DMS 273 (cell line): Measurements from ENCODE around the gene FOXO3.

Source experiments
- DNase-seq: peaks from one replicate; lab custom pipeline; 2025; ENCODE audit not compliant: unreplicated experiment; lab: John Stamatoyannopoulos, UW

The FOXO3 gene

GRCh38 chr6:108555399-108556052, 5.2 kb upstream of the FOXO3 start:
- no peak for DNase-seq

GRCh38 chr6:108556250-108556649, 4.5 kb upstream of the FOXO3 start:
- no peak for DNase-seq

GRCh38 chr6:108556866-108557493, 3.7 kb upstream of the FOXO3 start:
- no peak for DNase-seq

GRCh38 chr6:108557494-108558371, 3.0 kb upstream of the FOXO3 start:
- DNase-seq, result peak; percentile 96

- peak; percentile 100 for DNase-seq
Observed at GRCh38 chr6:108558372-108559096, 2.2 kb upstream of the FOXO3 start.

GRCh38 chr6:108559097-108559883, 1.4 kb upstream of the FOXO3 start:
- peak; percentile 97 for DNase-seq

GRCh38 chr6:108559884-108560462, 744 bp upstream of the FOXO3 start:
- DNase-seq, result peak; percentile 92

- DNase-seq, result peak; percentile 24
Observed at GRCh38 chr6:108561309-108561647, 561 bp downstream of the FOXO3 start.

- DNase-seq, result peak; percentile 65
Observed at GRCh38 chr6:108561742-108562502, 1.2 kb downstream of the FOXO3 start.

- DNase-seq, result peak; percentile 84
Observed at GRCh38 chr6:108562503-108562993, 1.8 kb downstream of the FOXO3 start.

GRCh38 chr6:108563292-108563691, 2.6 kb downstream of the FOXO3 start:
- no peak for DNase-seq

- DNase-seq, result no peak
Observed at GRCh38 chr6:108564178-108564577, 3.5 kb downstream of the FOXO3 start.

GRCh38 chr6:108565091-108565766, 4.5 kb downstream of the FOXO3 start:
- no peak for DNase-seq

- no peak for DNase-seq
Observed at GRCh38 chr6:108565893-108566292, 5.2 kb downstream of the FOXO3 start.

- DNase-seq, result no peak
Observed at GRCh38 chr6:108566406-108566805, 5.7 kb downstream of the FOXO3 start.

GRCh38 chr6:108568101-108568500, 7.4 kb downstream of the FOXO3 start:
- no peak for DNase-seq

- DNase-seq, result no peak
Observed at GRCh38 chr6:108568551-108569305, 8.0 kb downstream of the FOXO3 start.

GRCh38 chr6:108570517-108570916, 9.8 kb downstream of the FOXO3 start:
- peak; percentile 7 for DNase-seq
